ENCODE measurements around the gene CDH4.

DNA sequence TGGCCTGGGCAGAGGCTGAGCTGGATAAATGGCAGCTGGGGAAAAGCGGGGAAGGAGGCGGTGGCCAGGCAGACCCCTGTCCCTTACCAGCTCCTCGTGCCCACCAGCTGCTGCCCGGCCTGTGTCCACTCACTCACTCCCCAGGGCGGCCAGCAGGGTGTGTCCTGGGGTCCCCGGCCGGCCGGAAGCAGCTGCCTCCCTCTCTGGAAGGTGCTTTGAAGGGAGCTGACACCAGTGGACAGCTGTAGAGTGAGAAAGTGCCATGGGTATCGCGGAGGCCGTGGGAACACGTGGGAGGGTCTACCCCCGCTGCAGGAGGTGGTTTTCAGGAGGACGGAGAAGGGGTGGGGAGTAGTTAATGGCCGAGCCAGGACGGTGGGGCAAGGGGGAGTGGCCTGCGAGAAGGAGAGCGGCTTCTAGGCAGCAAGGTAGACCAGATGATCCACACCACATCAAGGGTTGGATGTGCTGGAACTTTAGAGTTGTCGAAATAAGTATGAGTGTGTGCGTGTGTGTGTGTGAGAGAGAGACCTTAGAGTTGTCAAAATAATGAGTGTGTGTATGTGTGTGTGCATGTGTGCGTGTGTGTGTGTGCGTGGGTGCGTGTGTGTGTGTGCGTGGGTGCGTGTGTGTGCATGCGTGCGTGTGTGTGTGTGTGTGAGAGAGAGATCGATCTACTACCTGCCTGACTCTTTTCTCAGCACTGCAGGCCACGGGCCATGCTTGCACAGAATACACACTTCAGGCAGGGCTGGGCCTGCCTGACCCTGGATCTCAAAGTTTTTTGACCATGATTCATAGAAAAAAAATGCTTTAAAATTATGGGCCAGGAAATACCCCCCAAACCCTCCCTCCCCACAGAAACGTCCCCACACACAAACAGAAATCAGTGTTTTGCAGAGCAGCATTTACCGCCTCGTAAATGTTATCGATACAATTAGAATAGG is 43.9 kb downstream of the CDH4 start:
- no peak for TF ChIP-seq EZH2 (IDR thresholded peaks at IDR 0.05; ENCODE audit: borderline replicate concordance, low read depth, low read length, severe bottlenecking)
- TF ChIP-seq CTCF (IDR thresholded peaks at IDR 0.05; ENCODE audit: borderline replicate concordance, extremely low read depth, low read length, poor library complexity, severe bottlenecking) = no peak
